Measurements from ENCODE around the gene RNF217.
"Not testable (repeated sequence)": the region's sequence is repeated elsewhere in the genome, so short reads cannot be mapped to it uniquely, and the experiment has no call there.

The RNF217 gene

GRCh38 chr6:125125856-125126255, 163.6 kb downstream of the RNF217 start:
- DNase-seq (ENCODE audit: low read depth): not testable (repeated sequence)

GRCh38 chr6:125129354-125129753, 167.1 kb downstream of the RNF217 start:
- DNase-seq (ENCODE audit: low read depth): no peak

DNA sequence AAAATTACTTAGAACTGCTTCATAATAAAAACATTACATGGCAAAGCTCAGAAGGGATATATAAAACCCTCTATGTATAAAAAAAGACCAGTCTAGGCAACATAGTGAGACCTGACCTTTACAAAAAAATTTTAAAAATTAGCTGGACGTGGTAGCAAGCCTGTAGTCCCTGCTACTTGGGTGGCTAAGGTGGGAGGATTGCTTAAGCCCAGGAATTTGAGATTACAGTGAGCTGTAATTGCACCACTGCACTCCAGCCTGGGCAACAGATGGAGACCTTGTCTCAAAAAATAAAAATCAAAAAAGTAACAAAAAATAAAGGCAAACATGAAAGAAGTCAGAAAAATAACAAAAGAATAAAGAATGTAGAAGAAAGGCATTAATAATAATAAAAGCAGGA, 169.8 kb downstream of the RNF217 start:
- no peak for DNase-seq (ENCODE audit: low read depth)

DNA sequence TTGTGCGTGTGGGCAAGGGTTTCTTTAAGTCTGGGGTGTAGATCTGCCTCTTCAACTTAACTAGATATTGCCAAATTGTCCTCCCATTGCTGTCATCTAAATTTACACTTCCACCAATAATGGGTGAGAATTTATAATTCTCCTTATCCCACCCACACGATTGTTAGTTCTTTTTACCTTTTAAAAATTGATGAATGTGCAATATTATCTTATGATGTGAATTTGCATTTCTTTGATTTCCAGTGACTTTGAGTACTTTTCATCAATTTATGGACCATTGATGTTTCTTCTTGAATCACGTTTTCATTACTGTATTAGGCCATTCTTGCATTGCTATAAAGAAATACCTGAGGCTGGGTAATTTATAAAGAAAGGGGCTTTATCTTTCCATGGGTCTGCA, 174.1 kb downstream of the RNF217 start:
- no peak for DNase-seq (ENCODE audit: low read depth)

DNA sequence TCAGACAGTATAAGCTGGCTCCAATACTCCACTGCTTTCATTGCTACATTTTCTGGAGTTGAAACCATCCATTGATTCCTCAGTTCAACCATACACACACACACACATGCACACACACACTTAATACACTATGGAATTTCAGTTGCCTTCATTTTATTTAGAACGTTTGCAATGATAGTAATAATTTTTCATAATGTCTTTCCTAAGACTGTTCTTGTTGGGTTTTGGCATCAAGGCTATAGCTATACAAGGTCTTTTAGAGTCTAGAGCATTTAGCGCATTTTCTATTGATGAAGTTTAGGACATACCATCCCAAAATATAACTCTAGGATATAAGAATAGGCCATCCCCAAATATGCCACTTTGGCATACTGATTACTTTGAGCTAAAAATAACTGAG, 175.8 kb downstream of the RNF217 start:
- no peak for DNase-seq (ENCODE audit: low read depth)

DNA sequence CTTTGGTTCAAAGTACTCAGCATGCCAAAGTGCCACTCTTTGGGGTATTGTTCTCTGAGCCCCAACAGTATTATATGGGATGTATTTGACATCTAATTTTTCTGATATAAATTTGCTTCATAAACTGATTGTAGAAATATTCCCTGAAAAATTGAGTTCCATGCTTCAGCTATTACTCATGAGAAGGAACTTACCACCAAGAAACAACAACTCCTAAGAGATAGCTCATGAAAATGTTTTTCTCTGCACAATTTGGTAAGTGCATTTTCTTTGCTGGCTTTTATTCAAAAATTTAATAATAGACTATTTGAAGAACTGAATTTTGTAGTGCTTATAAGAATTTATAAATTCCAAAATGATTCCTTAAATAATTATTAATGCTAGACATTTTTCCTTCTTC, 178.6 kb downstream of the RNF217 start:
- no peak for DNase-seq (ENCODE audit: low read depth)
